ENCODE data around the gene STK39.

The STK39 gene

DNA sequence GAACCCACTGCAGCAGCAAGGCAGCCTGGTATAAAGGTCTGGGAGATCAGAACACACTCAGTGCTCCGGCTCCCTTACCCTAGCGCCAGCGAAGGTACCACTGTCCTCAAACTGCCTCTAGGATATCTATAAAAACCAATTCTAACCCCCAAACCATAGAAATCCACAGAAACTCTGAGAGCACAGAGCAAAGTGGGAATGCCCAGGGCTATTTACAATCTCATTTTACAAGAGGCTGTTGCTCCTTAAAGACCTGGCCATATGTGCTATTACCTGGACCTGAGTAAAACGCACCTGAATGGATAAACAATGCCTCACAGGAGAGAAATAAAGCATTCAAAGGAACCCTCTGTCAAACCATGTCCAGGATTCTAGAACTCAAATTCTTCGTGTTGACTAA, 4.3 kb downstream of the STK39 start:
- DNase-seq (ENCODE audit: low read depth): no peak

DNA sequence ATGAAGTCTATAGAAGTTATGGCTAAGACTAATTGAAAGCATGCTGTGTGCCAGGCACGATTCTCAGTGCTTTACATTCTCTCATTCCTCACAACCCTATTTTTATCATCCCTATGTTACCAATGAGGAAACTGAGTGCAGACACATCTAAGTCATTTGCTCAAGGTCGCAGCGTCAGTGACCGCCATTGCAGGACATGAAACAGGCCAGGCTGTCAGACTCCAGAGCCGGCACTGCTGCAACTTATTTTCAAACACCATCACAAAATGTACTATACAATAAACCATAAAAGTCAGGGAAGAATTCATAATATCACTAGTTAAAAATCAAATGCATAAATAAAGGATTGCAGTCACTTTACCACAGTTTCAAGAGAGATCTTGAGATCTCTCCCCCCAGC, 5.6 kb downstream of the STK39 start:
- no peak for DNase-seq (ENCODE audit: low read depth)

DNA sequence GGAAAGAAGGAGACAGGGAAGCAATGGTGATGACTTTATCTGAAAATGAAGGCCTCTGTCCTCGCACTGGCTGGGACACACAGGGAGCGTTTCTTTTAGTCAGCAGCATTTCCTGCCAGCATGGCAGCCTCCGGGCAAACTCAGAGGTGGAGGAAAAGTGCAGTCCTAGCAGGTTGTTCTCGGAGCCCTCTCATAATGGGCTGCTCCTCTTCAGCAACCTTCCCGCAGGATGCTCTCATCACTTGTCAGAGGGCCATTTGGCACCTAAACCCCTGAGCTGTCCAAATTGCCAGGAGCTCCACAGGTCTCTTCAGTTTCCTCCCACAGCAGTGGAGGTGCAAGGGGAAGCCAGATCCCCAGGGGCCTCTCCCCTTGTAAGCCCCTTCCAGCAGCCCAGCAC, 6.2 kb downstream of the STK39 start:
- no peak for DNase-seq (ENCODE audit: low read depth)

DNA sequence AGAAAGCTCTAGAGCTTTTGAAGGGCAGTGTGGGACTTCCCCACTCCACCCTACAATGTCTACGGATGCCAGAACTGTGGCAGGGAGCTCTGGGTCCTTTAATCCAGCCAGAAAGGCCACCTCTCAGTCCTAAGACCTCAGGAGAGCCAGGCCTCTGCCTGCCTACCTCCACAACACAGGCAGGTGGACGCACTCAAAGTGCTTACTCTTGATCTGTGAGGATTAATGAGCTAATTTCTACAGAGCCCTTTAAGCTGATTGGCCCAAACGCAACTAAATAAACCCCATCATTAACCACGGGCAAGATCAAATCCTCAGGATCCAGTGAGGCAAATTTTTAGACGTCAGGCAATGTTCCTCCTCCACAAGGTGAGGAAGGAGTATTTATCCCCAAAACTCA, 8.1 kb downstream of the STK39 start:
- no peak for DNase-seq (ENCODE audit: low read depth)

DNA sequence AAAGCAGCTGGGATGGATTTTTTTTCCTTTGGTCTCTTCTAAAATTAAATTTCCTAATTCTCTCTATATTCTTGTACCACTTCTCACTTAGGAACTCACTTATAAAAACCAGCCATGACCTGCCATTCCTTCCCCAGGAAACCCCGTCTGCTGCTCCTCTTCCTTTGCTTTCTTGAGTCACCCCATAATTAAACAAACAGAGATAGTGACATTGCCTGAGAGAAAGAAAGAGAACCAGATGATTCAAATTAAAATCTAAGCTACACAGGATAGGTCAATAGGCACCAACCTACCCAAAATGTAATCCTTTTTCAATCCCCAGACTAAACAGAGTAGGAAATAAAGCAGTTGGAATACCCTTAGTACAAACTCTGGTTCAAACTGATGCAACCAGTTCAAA, 9.7 kb downstream of the STK39 start:
- DNase-seq (ENCODE audit: low read depth): no peak

DNA sequence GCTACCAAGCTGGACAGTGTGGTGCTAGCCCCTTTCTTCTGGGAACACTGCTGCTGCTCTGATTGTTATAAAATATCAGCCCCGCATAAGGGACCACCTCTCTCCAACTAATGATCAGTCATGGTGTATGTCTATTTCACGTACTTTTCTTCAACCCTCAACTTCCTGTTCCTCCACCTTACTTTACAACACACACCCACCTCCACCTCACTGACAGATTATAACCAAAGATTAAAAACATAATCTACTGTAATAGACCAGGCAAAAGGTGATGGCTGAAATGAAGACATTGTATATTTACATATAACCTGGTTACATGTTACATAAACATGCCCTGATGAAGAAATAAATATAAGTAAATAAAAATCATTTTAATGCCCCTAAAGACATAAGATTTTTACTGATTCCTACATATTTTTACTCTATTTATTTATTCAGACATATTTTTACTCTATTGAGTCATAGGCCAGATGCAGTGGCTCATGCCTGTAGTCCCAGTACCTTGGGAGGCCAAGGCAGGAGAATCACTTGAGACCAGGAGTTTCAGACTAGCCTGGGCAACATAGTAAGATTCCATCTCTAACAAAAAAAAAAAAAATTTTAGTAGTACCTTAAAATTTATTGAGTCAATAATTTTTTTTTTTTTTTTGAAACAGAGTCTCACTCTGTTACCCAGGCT, 12.8 kb downstream of the STK39 start:
- DNase-seq (ENCODE audit: low read depth): no peak

DNA sequence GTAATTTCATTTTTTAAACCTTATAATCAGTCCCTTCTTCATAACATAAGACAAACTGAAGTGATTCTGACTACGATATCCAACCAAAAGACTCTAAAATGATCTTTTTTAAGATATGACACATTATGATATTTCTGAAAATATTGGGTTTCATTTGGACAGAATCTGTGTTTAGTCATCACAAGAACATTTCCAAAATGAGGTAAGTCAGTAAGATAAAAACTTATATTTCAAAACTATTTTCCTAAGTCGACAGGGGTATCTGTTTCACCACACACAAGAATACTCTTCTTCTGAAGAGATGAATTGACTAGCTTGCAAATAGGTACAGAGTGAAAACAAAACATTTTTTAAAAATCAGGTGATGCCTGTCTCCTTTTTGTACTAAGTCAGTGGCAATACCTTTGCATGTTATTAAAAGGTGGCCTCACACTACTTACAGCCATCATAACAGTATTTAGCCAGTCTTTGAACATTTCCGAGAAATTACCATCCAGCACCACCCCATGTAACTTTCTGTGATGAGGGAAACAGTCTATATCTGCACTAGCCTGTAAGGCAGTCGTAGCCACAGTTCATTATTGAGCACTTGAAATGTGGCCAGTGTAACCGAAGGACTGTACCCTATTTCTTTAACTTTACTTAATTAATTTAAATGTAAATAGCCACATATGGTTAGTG, 13.5 kb downstream of the STK39 start:
- no peak for DNase-seq (ENCODE audit: low read depth)

DNA sequence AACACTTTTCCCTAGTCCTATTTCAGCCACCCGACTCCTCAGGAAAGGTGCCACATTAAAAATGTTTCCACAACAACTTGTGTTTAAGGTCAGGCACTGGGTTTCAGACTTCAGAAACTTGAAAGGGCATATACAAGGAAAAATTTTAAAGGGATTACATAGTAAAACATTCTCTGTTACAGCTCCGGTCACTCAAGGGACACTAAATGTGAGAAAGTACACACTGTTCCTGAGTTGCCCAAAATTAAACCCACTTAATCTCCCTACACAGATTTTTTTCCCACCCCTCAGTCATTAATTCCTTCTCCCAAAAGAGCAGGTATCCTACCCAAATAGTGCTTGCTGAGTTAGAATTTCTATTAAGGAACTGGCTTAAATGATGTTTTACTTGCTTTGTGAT, 14.2 kb downstream of the STK39 start:
- no peak for DNase-seq (ENCODE audit: low read depth)

DNA sequence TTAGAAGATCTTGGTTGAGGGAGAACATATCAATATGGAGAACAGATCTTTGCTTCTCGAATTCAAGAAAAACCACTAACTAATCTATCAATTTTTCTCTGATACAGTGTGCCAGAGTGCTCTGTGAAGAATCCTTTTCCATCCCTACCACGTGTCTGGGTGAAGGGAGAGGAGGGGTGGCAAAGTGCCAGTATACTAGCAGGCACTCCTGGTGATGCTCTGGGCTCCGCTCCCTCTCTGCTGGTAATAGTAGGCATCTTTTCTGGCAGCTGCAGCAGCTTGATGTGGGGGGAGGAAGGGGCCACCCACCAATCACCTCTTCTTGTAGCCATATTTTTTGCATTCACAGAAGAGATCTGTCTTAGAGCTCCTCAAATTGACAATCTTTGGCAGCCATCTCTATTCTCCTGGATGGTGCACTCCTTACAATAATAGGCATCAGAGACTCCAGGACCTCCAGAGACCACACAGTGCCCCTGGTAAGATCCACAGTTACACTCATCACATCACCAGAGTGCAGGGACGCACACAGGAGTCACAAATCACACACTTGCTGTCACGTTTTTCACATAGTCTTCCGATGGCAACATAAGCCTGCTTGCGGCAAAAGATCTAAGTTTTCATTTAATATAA, 15.7 kb downstream of the STK39 start:
- DNase-seq (ENCODE audit: low read depth): no peak

DNA sequence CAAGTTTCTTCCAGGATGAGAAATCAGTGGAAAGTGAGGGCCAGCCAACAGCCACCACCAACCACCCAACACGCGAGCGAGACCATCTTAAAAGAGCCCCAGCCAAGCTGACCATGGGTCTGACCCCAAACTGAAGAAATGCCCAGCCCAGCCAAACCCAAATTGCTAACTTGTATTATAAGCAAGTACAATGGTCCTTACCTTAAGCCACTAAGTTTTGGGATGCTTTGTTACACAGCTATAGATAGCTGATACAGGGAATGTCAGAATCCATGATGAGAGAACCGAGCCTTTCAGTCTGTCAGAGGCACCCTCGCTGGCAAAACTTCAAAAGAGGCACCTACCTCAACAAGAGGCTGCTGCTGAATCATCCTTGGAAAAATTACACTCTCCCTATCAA, 17.0 kb downstream of the STK39 start:
- no peak for DNase-seq (ENCODE audit: low read depth)

DNA sequence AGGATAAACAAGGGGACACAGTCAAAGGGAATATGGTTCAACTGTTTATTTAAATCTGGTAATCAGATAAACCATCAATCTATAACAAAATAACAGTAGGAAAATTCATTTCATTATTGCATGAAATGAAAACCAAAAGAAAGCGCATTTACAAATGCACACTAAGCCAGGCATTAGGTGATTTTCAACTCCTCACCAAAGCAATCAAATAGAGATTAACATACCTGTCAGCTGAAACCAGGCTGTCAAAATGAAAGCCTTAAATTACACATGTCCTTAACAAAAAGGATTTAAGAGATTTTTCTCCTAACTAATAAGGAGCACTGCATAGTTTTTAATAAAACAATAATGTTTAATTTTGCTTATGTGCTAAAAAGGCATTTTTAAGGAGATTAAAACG, 23.0 kb downstream of the STK39 start:
- DNase-seq (ENCODE audit: low read depth): no peak

DNA sequence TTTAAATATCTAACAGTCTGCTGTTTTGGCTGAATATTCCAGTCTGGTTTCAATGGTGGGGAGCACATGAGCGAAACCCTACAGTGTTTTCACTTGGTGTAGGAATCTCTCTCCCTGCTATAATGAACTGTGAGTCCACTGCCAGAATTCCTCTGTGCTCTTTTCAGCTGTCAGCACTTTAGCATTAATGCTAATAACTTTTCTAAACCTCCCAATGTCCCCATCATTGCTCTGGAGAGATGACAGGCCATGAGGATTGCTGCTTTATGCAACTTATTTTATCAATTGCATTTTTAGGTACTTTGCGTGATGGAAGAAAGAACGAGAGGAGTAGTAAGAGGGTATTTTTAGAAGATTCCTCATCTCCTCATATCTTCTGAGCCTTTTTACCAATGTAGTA, 25.3 kb downstream of the STK39 start:
- DNase-seq (ENCODE audit: low read depth): no peak

DNA sequence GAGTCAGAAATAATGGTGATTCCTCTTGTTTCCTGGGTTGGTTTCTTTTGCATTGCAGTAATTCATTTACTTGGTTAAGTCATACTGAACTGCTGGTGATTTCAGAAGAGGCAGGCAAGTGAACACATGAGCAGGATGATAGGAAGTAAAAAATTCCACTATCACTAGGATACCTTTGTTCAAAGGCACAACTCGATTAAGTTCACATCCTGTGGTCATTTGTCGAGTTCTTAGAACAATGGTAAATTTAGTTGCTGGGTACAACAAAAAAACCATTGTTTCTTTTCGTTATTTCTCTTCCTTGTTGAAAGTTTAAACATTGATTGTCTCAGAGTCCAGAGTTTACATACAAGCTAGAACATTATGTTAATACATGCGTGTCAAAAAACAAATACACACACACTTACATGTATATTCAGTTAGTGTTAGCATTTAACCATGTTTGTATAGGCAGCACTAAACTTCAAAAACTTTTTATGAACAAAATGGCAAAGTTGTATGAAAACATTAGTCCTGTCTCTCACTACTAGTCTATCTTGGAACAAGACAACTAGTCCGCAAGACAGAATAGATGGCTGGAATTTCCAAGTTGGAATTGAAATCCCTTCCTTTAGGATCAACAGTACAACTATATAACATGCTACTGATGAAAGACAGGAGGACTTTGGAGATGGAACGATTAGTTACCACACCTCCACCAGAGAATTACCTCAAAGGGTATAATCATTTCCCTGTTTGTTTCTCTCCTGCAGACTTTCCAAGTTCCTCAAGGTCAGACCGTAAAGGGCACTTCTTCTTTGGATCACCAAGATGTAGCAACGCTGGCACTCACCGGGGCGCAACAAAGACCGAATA, 26.2 kb downstream of the STK39 start:
- no peak for DNase-seq (ENCODE audit: low read depth)

DNA sequence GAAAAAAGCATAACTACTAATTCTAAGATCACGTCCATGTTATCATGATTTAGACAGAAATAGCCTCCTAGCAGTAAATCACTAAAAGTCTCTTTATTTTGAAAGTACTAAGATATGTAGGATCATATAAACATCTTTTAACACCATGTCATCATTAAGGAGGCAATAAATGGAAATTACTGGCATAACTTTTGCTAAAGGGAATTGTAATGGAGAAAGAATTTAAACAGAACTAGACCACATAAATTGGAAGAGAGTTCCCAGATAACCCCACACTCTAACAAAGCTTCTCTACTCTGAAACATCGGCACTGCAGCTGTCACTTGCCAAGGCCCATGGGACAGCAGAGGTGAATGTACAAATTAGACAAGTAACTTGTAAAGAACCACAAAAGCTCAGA, 29.5 kb downstream of the STK39 start:
- DNase-seq (ENCODE audit: low read depth): peak; percentile 35

DNA sequence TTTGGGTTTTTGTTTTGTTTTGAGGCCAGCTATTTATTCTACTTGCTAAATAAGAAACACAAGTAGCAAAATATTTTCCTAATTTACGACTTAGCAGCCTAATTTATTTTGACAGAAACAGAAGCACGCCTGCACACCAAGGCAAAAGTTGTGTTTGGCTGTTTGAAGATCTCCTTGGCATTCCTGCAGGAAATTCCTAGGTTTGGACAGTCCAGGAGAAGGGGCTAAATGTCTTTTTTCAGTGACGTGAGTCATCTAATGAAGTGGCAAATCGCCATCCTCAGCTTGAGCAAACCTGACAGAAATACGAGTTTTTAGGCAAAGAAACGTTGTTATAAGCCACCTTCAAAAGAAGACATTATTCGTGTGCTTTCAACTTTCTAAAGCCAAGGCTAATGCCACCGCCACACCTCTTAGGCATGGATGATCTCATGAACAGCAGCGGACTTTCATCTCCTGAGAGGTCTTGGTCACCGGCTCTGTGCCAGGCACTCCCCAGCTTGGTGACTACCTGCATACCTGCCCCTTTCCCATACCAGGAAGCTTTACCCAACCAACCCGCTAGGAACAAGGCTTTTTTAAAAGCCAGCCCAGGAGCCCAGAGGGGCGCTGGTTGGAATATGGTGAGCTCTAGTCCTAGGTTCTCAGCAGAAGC, 30.9 kb downstream of the STK39 start:
- DNase-seq (ENCODE audit: low read depth): peak; percentile 26

DNA sequence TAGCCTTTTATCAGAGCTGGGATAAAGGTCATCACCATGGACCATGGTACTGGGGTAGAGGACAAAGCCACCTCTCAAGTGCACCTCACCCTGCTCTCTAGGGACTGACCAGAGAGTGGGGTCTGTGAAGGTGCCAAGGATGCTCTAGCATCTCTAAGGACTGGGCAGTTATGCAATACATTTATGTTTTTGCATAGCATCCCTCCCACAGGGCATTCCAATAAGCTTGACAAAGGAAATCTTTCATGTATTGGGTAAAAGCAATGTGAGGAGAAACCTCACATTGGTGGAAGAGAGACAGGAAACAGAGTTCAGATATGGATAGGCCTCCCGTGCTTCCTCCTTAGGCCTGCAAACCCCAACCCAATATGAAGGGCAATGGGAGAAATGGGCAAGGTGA, 31.6 kb downstream of the STK39 start:
- no peak for DNase-seq (ENCODE audit: low read depth)

DNA sequence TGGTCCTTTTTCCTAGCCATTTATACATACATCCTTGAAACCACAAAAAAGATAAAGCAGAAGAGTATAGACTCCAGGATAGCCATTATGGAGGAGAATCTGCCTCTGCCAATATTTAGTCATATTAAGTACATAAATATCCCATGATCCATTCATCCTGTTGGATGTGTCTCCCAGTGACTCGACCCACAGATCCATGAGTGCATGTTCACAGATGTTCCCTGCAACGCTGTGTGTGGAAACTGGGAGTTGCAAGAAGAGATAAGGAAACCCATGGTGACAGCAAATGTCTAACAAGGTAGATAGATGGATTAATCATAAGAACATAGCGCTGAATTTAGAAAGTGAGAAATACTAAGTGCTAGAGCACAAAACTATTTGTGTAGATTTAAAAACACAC, 34.5 kb downstream of the STK39 start:
- no peak for DNase-seq (ENCODE audit: low read depth)

DNA sequence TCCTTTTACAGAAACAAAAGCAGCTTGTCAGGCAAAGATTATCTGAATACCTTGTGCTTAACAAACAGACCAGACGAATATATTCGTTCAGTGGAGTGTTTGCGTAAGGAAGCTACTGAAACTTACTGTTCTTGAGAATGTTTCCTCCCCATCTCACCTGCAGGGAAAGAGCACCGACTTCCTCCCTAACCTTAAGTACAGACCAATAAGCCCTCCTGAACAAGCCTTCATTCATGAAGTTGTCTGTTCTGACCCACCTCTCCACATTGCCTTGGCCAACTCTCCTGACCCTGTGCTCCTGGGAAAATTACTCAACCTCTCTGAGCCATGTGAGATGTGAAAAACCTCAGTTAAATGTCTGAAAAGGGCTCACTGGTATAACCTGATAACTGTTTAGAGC, 35.2 kb downstream of the STK39 start:
- no peak for DNase-seq (ENCODE audit: low read depth)

DNA sequence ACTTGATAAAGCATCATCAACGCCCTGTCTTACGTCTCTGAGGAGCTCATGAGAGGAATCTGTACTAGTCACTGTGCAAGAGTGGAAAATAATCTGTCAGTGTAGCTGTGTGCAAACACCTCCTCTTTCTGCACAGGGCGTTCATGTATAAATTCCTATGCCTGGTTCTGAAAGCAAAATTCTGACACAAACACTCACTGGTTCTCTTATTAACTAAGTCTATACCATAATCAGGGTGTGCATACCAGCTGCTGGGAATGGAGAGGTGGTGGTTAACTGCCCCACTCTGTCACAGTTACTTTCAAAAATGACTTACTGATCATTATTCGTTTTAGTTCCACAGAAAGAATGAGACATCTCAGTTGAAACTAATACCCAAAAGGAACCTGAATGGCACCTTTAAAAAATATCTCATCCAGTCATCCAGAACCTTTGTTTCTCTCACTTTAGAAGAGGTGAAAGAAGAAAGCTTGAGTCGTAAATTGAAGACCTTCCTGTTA, 35.7 kb downstream of the STK39 start:
- no peak for DNase-seq (ENCODE audit: low read depth)

DNA sequence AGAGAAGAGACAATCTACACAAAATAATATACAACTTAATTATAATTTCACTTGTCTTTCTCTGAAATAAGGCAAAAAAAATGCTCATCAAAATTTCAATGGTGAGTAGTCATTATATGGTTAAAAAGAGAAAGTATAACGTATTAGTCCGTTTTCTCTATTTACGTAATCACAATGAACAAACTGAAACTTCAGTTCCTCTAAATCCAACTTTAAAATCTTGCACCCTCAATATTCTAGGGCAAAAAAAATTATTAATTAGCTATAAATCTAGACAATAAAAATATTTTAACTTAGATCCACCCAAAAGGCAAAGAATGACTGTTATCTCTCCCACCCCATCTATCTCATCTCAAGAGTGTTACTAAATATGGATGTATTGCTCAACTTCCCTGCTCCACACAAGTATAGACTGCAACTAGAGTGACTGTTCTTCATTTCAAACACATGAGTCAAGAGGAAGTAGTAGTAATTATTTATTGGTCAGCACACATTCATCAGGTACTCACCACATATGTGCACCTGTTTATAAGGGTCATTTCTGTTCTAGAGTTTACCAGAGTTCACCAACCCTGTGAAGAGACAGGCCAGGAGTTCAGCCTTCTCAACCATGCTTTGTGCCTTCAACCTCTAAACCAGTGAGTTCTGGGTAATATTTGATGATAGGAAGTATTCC, 36.4 kb downstream of the STK39 start:
- DNase-seq (ENCODE audit: low read depth): peak; percentile 84

DNA sequence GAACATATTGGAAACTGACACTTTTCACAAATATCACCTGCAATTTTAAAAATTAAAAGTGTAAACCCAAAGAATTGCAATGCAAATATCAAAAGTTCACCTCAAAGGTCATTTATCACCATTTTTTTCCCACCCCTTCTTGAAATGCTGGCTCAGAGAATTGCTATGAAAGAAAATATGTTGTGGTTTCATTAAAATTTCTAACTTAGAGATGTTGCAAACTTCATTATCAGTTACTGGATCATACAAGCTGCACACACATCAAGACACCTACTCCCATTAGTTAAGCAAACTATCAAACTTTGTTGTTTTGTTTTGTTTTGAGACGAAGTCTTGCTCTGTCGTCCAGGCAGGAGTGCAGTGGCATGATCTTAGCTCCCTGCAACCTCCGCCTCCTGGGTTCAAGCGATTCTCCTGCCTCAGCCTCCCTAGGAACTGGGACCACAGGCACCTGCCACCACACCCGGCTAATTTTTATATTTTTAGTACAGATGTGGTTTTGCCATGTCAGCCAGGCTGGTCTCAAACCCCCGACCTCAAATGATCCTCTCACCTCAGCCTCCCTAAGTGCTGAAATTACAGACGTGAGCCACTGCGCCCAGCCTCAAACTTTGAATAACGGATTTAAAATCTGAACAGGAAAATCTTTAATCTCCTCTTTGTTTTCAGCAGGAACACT, 37.0 kb downstream of the STK39 start:
- no peak for DNase-seq (ENCODE audit: low read depth)

All from GM04503 (cell line).